IMR-90 (cell line): ENCODE measurements around the gene PLCD4. TPM values are rescaled to one million over a fixed set of nuclear protein-coding genes. Genes with fewer than 3 reads are reported as not detected.

ENCODE experiments used
- ATAC-seq: fragments of 200-7000 bp; cut with Tn5 transposase; 2 replicates; pipeline ENCODE4 v1.9.1; 2020; ENCODE audit warnings: low read depth, mild to moderate bottlenecking, moderate library complexity
- BruUV-seq: library from RNA; stranded (reverse); fragments of 400-500 nt; replicated peaks from 2 replicates; lab custom pipeline; 2021; lab: Mats Ljungman, UMichigan
- CTCF ChIA-PET: fragments of 300-600 bp; formaldehyde crosslinking; extraction: SDS; loops from one replicate; lab custom pipeline; 2021; ENCODE audit warnings: antibody characterized with exemption; lab: Yijun Ruan, JAX
- POLR2A ChIA-PET: fragments of 300-600 bp; sonication (Branson Sonifier 250); formaldehyde crosslinking; loops from one replicate; lab custom pipeline; 2022; ENCODE audit warnings: antibody characterized with exemption; ENCODE audit not compliant: unreplicated experiment; lab: Charles Lee
- DNase-seq: peaks from one replicate; pipeline ENCODE4 v3.0.0; 2013
- H2AFZ ChIP-seq: replicated peaks from 2 replicates; pipeline ENCODE3; 2013; ENCODE audit warnings: low read length, mild to moderate bottlenecking; ENCODE audit not compliant: poor library complexity
- H2AK5ac ChIP-seq: 2 replicates; pipeline ENCODE4 v1.6.1; 2013; ENCODE audit warnings: low read depth, low read length, inconsistent platforms
- H2AK9ac ChIP-seq: replicated peaks from 2 replicates; pipeline ENCODE3; 2013; ENCODE audit warnings: mild to moderate bottlenecking, low read depth, low read length, moderate library complexity; ENCODE audit not compliant: poor library complexity
- H2BK120ac ChIP-seq: 2 replicates; pipeline ENCODE4 v1.6.1; 2013; ENCODE audit warnings: low read depth, low read length, inconsistent platforms
- H2BK15ac ChIP-seq: 3 replicates; pipeline ENCODE4 v1.6.1; 2013; ENCODE audit warnings: low read depth, low read length, inconsistent platforms
- H2BK20ac ChIP-seq: 2 replicates; pipeline ENCODE4 v1.6.1; 2013; ENCODE audit warnings: low read depth, mild to moderate bottlenecking, inconsistent platforms, low read length, moderate library complexity
- H2BK5ac ChIP-seq: 2 replicates; pipeline ENCODE4 v1.6.1; 2013; ENCODE audit warnings: mild to moderate bottlenecking, low read depth, low read length, inconsistent platforms; ENCODE audit not compliant: poor library complexity, severe bottlenecking
- H3K14ac ChIP-seq: replicated peaks from 2 replicates; pipeline ENCODE4 v1.6.1; 2013; ENCODE audit warnings: low read depth, low read length, inconsistent platforms
- H3K18ac ChIP-seq: 2 replicates; pipeline ENCODE4 v1.6.1; 2013; ENCODE audit warnings: low read depth, low read length, control low read depth
- H3K23ac ChIP-seq: 2 replicates; pipeline ENCODE4 v1.6.1; 2013; ENCODE audit warnings: low read depth, low read length, inconsistent platforms
- H3K27ac ChIP-seq: 2 replicates; pipeline ENCODE4 v1.5.1; 2013; ENCODE audit warnings: mild to moderate bottlenecking, control low read depth, low read length; ENCODE audit not compliant: insufficient read depth
- H3K27me3 ChIP-seq: 2 replicates; pipeline ENCODE4 v1.6.1; 2013; ENCODE audit warnings: low read length; ENCODE audit not compliant: control insufficient read depth, insufficient read depth
- H3K36me3 ChIP-seq: 2 replicates; pipeline ENCODE4 v1.6.1; 2013; ENCODE audit warnings: low read length, mixed read lengths; ENCODE audit not compliant: control insufficient read depth, insufficient read depth
- H3K4ac ChIP-seq: 2 replicates; pipeline ENCODE4 v1.6.1; 2013; ENCODE audit warnings: low read depth, low read length, inconsistent platforms
- H3K4me1 ChIP-seq: 2 replicates; pipeline ENCODE4 v1.6.1; 2013; ENCODE audit warnings: low read length, mixed read lengths; ENCODE audit not compliant: control insufficient read depth, insufficient read depth
- H3K4me2 ChIP-seq: 2 replicates; pipeline ENCODE4 v1.6.1; 2013; ENCODE audit warnings: low read depth, mild to moderate bottlenecking, control low read depth, low read length, moderate library complexity
- H3K4me3 ChIP-seq: 2 replicates; pipeline ENCODE4 v1.5.1; 2013; ENCODE audit warnings: low read depth, mild to moderate bottlenecking, control low read depth, low read length, moderate library complexity; ENCODE audit not compliant: insufficient read depth
- H3K56ac ChIP-seq: 2 replicates; pipeline ENCODE4 v1.6.1; 2013; ENCODE audit warnings: low read length, inconsistent platforms; ENCODE audit not compliant: insufficient read depth; ENCODE audit errors: extremely low read depth
- H3K79me1 ChIP-seq, 2 experiments: 2 replicates each; pipeline ENCODE4 v1.6.1; 2013; ENCODE audit warnings: low read length in 2 of 2, inconsistent platforms in 1 of 2, low read depth in 1 of 2
- H3K9ac ChIP-seq: 2 replicates; pipeline ENCODE4 v1.6.1; 2013; ENCODE audit warnings: low read depth, low read length, control low read depth
- H3K9me1 ChIP-seq: 2 replicates; pipeline ENCODE4 v1.6.1; 2013; ENCODE audit warnings: low read length, inconsistent platforms; ENCODE audit not compliant: insufficient read depth
- H3K9me3 ChIP-seq: 2 replicates; pipeline ENCODE4 v1.6.1; 2013; ENCODE audit warnings: low read length; ENCODE audit not compliant: control insufficient read depth, insufficient read depth
- H4K20me1 ChIP-seq: 2 replicates; pipeline ENCODE4 v1.6.1; 2013; ENCODE audit warnings: low read length, inconsistent platforms; ENCODE audit not compliant: insufficient read depth
- H4K5ac ChIP-seq: 2 replicates; pipeline ENCODE4 v1.6.1; 2013; ENCODE audit warnings: mild to moderate bottlenecking, low read depth, low read length, control low read depth
- H4K8ac ChIP-seq, 2 experiments: 2 replicates each; pipeline ENCODE4 v1.6.1; 2013; ENCODE audit warnings: low read depth in 2 of 2, low read length in 2 of 2, control low read depth in 1 of 2, inconsistent platforms in 1 of 2
- H4K91ac ChIP-seq: 2 replicates; pipeline ENCODE4 v1.6.1; 2013; ENCODE audit warnings: low read depth, low read length, inconsistent platforms; ENCODE audit not compliant: insufficient read depth
- MAFK ChIP-seq: IDR thresholded peaks from 2 replicates; pipeline ENCODE4 v1.6.1; 2012; ENCODE audit warnings: low read depth, low read length, improper control_type of control experiment
- WGBS, 2 experiments: methylation state at CpG; one replicate each; pipeline versions ENCODE4 v1.1.5 to v1.1.7; 2013; ENCODE audit warnings: missing lambda C conversion rate in 2 of 2; ENCODE audit not compliant: insufficient read length in 1 of 2; ENCODE audit errors: extremely low coverage in 2 of 2; 5-methylcytosine and 5-hydroxymethylcytosine counted together
- dilution Hi-C: fragments of 300-500 bp; cut with HindIII; formaldehyde crosslinking; loops from one replicate; pipeline ENCODE4 v1.14.3; 2018; ENCODE audit warnings: low sequenced_read_pairs; ENCODE audit not compliant: unreplicated experiment
- in situ Hi-C: fragments of 300-500 bp; cut with MboI; formaldehyde crosslinking; loops from 3 replicates; pipeline ENCODE4 v1.14.3; 2019; ENCODE audit warnings: low sequenced_read_pairs, inconsistent platforms, mixed read lengths
- intact Hi-C: fragments of 100-400 bp; cut with micrococcal nuclease; formaldehyde crosslinking; loops from 2 replicates; pipeline ENCODE4 v1.10.0; 2022
- polyA plus RNA-seq, 3 experiments: library from polyadenylated mRNA; depleted of rRNA; stranded (reverse); fragments of >200 nt; gene quantifications; 2 replicates each; pipeline ENCODE4 v1.2.3, GENCODE V29; 2012; ENCODE audit warnings: low replicate concordance in 1 of 3
- total RNA-seq: library from RNA; depleted of rRNA; stranded (reverse); fragments of >200 nt; gene quantifications from 2 replicates; pipeline ENCODE4 v1.2.3, GENCODE V29; 2012

Gene PLCD4
- total and polyA plus RNA-seq, 2 of the 4 experiments (the other 2 are of a cell fraction) = 1.9 to 2.0 TPM

- no peak overlapping the region for H4K5ac ChIP-seq
- no peak overlapping the region for H2AFZ ChIP-seq
- H3K9me1 ChIP-seq = peaks cover 7% of the 10 kb centered on the region; the same call in 1 of the 2 replicates
- intact Hi-C loops = no loop called here
- H3K4me1 ChIP-seq = peaks cover 3% of the 10 kb centered on the region
- H2BK15ac ChIP-seq = no peak overlapping the region
- in situ Hi-C loops = no loop called here
- WGBS, 2 experiments = 89% methylated on average over 1 of the region's 4 CpGs; no CpG with 5 or more reads in 1 of the 2 experiments
- H2AK5ac ChIP-seq = no peak overlapping the region
- H4K20me1 ChIP-seq = no peaks in the 10 kb centered on the region
- no peak overlapping the region for H4K8ac ChIP-seq
- no peak overlapping the region for H3K56ac ChIP-seq
- no peaks in the 10 kb centered on the region for H3K79me1 ChIP-seq
- H3K23ac ChIP-seq = no peak overlapping the region
- peak; percentile 47 for DNase-seq
- no peak overlapping the region for H3K4ac ChIP-seq
- ChIA-PET CTCF (interaction anchor here (1.0 kb wide), 1 partner anchor 16 kb away, joined by 3 read pairs; no protein-coding TSS in a partner anchor), POLR2A (no interaction called here)
- ATAC-seq = no peak
- H3K14ac ChIP-seq = no peak overlapping the region
- H3K4me3 ChIP-seq = no peak overlapping the region
- no peak overlapping the region for H3K27ac ChIP-seq
- H2BK20ac ChIP-seq = no peak overlapping the region
- no peak overlapping the region for H4K91ac ChIP-seq
- dilution Hi-C loops = no loop called here
- H3K27me3 ChIP-seq = no peaks in the 10 kb centered on the region
- H3K4me2 ChIP-seq = no peak overlapping the region
- TF ChIP-seq MAFK = no peak
- no peak overlapping the region for H2AK9ac ChIP-seq
- no peak overlapping the region for H2BK120ac ChIP-seq
- no peak overlapping the region for H2BK5ac ChIP-seq
- no TSS peak for BruUV-seq
- H3K9me3 ChIP-seq = no peaks in the 10 kb centered on the region
- no peak overlapping the region for H3K9ac ChIP-seq
- H3K18ac ChIP-seq = no peak overlapping the region
- H3K36me3 ChIP-seq = peaks cover 21% of the 10 kb centered on the region
Measured at GRCh38 chr2:218631837-218632236, 24.1 kb downstream of the PLCD4 start.
